ENCODE measurements around the gene BEND3.

The BEND3 gene

DNA sequence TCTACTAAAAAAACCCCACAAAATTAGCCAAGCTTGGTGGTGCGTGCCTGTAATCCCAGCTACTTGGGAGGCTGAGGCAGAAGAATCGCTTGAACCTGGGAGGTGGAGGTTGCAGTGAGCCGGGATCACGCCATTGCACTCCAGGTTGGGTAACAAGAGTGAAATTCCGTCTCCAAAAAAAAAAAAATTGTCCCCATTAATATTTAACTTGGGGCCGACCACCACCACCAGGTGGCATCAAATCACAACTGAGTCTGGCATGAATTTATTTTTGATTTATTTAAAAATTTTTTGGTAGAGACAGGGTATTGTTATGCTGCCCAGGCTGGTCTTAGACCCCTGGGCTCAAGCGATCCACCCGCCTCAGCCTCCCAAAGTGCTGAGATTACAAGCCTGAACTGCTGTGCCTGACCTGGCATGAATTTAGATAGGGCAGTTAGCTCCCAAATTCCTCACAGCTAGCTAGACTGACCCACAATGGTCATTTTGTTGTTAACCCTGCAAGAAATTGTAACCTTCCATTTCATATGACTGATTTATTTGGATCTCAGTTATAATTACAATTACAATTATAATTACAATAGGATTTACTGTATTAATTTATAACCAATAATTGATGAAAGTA, 17.1 kb upstream of the BEND3 start:
- H2BK120ac ChIP-seq (ENCODE audit: low read depth, low read length): no peak overlapping the region
- H4K8ac ChIP-seq (ENCODE audit: low read depth, low read length): no peak overlapping the region
- no peak overlapping the region for H3K27ac ChIP-seq (replicated peaks; ENCODE audit: low read length)
- no peak overlapping the region for H2BK12ac ChIP-seq (ENCODE audit: low read length)
- peak overlapping the region; percentile 63 for H2AFZ ChIP-seq (ENCODE audit: low read length)
- H3K18ac ChIP-seq (ENCODE audit: low read length): no peak overlapping the region
- no CpG with 5 or more reads among the region's 8 CpGs for WGBS, 2 donors (ENCODE audit: extremely low coverage in 2 of 2, insufficient read length in 2 of 2, insufficient replicate concordance in 1 of 2)
- no peak overlapping the region for H2BK5ac ChIP-seq (ENCODE audit: low read length)
- no peak overlapping the region for H2BK15ac ChIP-seq (ENCODE audit: low read length)
- no peaks in the 10 kb centered on the region for H3K79me1 ChIP-seq (ENCODE audit: low read depth, low read length)
- no peak for DNase-seq (ENCODE audit: low spot score)
- no peaks in the 10 kb centered on the region for H3K9me3 ChIP-seq (replicated peaks in 1 of 2; ENCODE audit: control insufficient read depth in 2 of 2, insufficient read depth in 1 of 2, low read depth in 1 of 2, low read length in 2 of 2)
- H3K4me2 ChIP-seq (ENCODE audit: insufficient read depth, low read length, poor library complexity, severe bottlenecking): no peak overlapping the region
- H3K4me3 ChIP-seq (ENCODE audit: low read length in 2 of 2): no peak overlapping the region
- no peak overlapping the region for H3K14ac ChIP-seq (ENCODE audit: low read length)
- no peak overlapping the region for H3K23ac ChIP-seq (ENCODE audit: low read depth, low read length, poor library complexity)
- no peaks in the 10 kb centered on the region for H3K36me3 ChIP-seq (replicated peaks in 1 of 2; ENCODE audit: control insufficient read depth in 2 of 2, insufficient read depth in 2 of 2, low read length in 2 of 2)
- no peak overlapping the region for H2AK5ac ChIP-seq (ENCODE audit: low read depth, low read length)
- H3K27me3 ChIP-seq (ENCODE audit: control insufficient read depth in 3 of 3, insufficient read depth in 3 of 3, low read depth in 1 of 3, low read length in 3 of 3): no peaks in the 10 kb centered on the region
- H3K4ac ChIP-seq (ENCODE audit: low read length): no peak overlapping the region
- no peak overlapping the region for H3K9ac ChIP-seq (ENCODE audit: low read depth, low read length, poor library complexity)
- no peak overlapping the region for H4K91ac ChIP-seq (ENCODE audit: low read depth, low read length, poor library complexity)
- no peaks in the 10 kb centered on the region for H3K4me1 ChIP-seq (ENCODE audit: control insufficient read depth in 2 of 2, insufficient read depth in 1 of 2, low read depth in 1 of 2, low read length in 2 of 2)

GRCh38 chr6:107129370-107129925, 14.1 kb upstream of the BEND3 start:
- Histone ChIP-seq H3K4me3 (ENCODE audit: low read length in 2 of 2) (no peak overlapping the region), H3K27me3 (ENCODE audit: control insufficient read depth in 3 of 3, insufficient read depth in 3 of 3, low read depth in 1 of 3, low read length in 3 of 3) (no peaks in the 10 kb centered on the region), H3K23ac (ENCODE audit: low read depth, low read length, poor library complexity) (no peak overlapping the region), H3K27ac (replicated peaks; ENCODE audit: low read length) (no peak overlapping the region), H3K9me3 (replicated peaks in 1 of 2; ENCODE audit: control insufficient read depth in 2 of 2, insufficient read depth in 1 of 2, low read depth in 1 of 2, low read length in 2 of 2) (no peaks in the 10 kb centered on the region), H3K9ac (ENCODE audit: low read depth, low read length, poor library complexity) (no peak overlapping the region), H2BK15ac (ENCODE audit: low read length) (no peak overlapping the region), H2BK120ac (ENCODE audit: low read depth, low read length) (no peak overlapping the region), H3K14ac (ENCODE audit: low read length) (no peak overlapping the region), H3K4me1 (ENCODE audit: control insufficient read depth in 2 of 2, insufficient read depth in 1 of 2, low read depth in 1 of 2, low read length in 2 of 2) (peaks cover 0 to 4% of the 10 kb centered on the region in 2 donors), H4K8ac (ENCODE audit: low read depth, low read length) (no peak overlapping the region), H3K18ac (ENCODE audit: low read length) (no peak overlapping the region), H3K79me1 (ENCODE audit: low read depth, low read length) (no peaks in the 10 kb centered on the region), H2BK12ac (ENCODE audit: low read length) (no peak overlapping the region), H2BK5ac (ENCODE audit: low read length) (no peak overlapping the region), H3K36me3 (replicated peaks in 1 of 2; ENCODE audit: control insufficient read depth in 2 of 2, insufficient read depth in 2 of 2, low read length in 2 of 2) (no peaks in the 10 kb centered on the region), H4K91ac (ENCODE audit: low read depth, low read length, poor library complexity) (no peak overlapping the region), H2AFZ (ENCODE audit: low read length) (peak overlapping the region; percentile 53), H3K4ac (ENCODE audit: low read length) (no peak overlapping the region), H2AK5ac (ENCODE audit: low read depth, low read length) (no peak overlapping the region), H3K4me2 (ENCODE audit: insufficient read depth, low read length, poor library complexity, severe bottlenecking) (no peak overlapping the region)
- WGBS, 2 donors (ENCODE audit: extremely low coverage in 2 of 2, insufficient read length in 2 of 2, insufficient replicate concordance in 1 of 2): no CpG with 5 or more reads among the region's 9 CpGs
- DNase-seq (ENCODE audit: low spot score): no peak

GRCh38 chr6:107128577-107128976, 13.3 kb upstream of the BEND3 start:
- no peak overlapping the region for H2BK15ac ChIP-seq (ENCODE audit: low read length)
- no peak overlapping the region for H2AK5ac ChIP-seq (ENCODE audit: low read depth, low read length)
- no CpG with 5 or more reads among the region's 2 CpGs for WGBS, 2 donors (ENCODE audit: extremely low coverage in 2 of 2, insufficient read length in 2 of 2, insufficient replicate concordance in 1 of 2)
- no peak overlapping the region for H2BK120ac ChIP-seq (ENCODE audit: low read depth, low read length)
- H3K4me2 ChIP-seq (ENCODE audit: insufficient read depth, low read length, poor library complexity, severe bottlenecking): no peak overlapping the region
- H3K4ac ChIP-seq (ENCODE audit: low read length): no peak overlapping the region
- H3K18ac ChIP-seq (ENCODE audit: low read length): no peak overlapping the region
- no peaks in the 10 kb centered on the region for H3K36me3 ChIP-seq (replicated peaks in 1 of 2; ENCODE audit: control insufficient read depth in 2 of 2, insufficient read depth in 2 of 2, low read length in 2 of 2)
- H3K4me1 ChIP-seq (ENCODE audit: control insufficient read depth in 2 of 2, insufficient read depth in 1 of 2, low read depth in 1 of 2, low read length in 2 of 2): peaks cover 0 to 4% of the 10 kb centered on the region in 2 donors
- H2BK5ac ChIP-seq (ENCODE audit: low read length): no peak overlapping the region
- no peak overlapping the region for H2BK12ac ChIP-seq (ENCODE audit: low read length)
- no peak overlapping the region for H4K91ac ChIP-seq (ENCODE audit: low read depth, low read length, poor library complexity)
- H3K4me3 ChIP-seq (ENCODE audit: low read length in 2 of 2): no peak overlapping the region
- H2AFZ ChIP-seq (ENCODE audit: low read length): no peak overlapping the region
- no peaks in the 10 kb centered on the region for H3K9me3 ChIP-seq (replicated peaks in 1 of 2; ENCODE audit: control insufficient read depth in 2 of 2, insufficient read depth in 1 of 2, low read depth in 1 of 2, low read length in 2 of 2)
- no peak overlapping the region for H3K23ac ChIP-seq (ENCODE audit: low read depth, low read length, poor library complexity)
- H3K27ac ChIP-seq (replicated peaks; ENCODE audit: low read length): no peak overlapping the region
- DNase-seq (ENCODE audit: low spot score): no peak
- H3K27me3 ChIP-seq (ENCODE audit: control insufficient read depth in 3 of 3, insufficient read depth in 3 of 3, low read depth in 1 of 3, low read length in 3 of 3): no peaks in the 10 kb centered on the region
- no peak overlapping the region for H4K8ac ChIP-seq (ENCODE audit: low read depth, low read length)
- H3K79me1 ChIP-seq (ENCODE audit: low read depth, low read length): no peaks in the 10 kb centered on the region
- H3K9ac ChIP-seq (ENCODE audit: low read depth, low read length, poor library complexity): no peak overlapping the region
- H3K14ac ChIP-seq (ENCODE audit: low read length): no peak overlapping the region

- no peak overlapping the region for H2AFZ ChIP-seq (ENCODE audit: low read length)
- no peak overlapping the region for H2BK5ac ChIP-seq (ENCODE audit: low read length)
- no peak overlapping the region for H2AK5ac ChIP-seq (ENCODE audit: low read depth, low read length)
- no peak overlapping the region for H4K91ac ChIP-seq (ENCODE audit: low read depth, low read length, poor library complexity)
- H2BK120ac ChIP-seq (ENCODE audit: low read depth, low read length): no peak overlapping the region
- no peak overlapping the region for H3K4me3 ChIP-seq (ENCODE audit: low read length in 2 of 2)
- H3K4me1 ChIP-seq (ENCODE audit: control insufficient read depth in 2 of 2, insufficient read depth in 1 of 2, low read depth in 1 of 2, low read length in 2 of 2): peaks cover 0 to 4% of the 10 kb centered on the region in 2 donors
- H2BK15ac ChIP-seq (ENCODE audit: low read length): no peak overlapping the region
- no peaks in the 10 kb centered on the region for H3K9me3 ChIP-seq (replicated peaks in 1 of 2; ENCODE audit: control insufficient read depth in 2 of 2, insufficient read depth in 1 of 2, low read depth in 1 of 2, low read length in 2 of 2)
- no peak for DNase-seq (ENCODE audit: low spot score)
- H3K14ac ChIP-seq (ENCODE audit: low read length): no peak overlapping the region
- H3K4me2 ChIP-seq (ENCODE audit: insufficient read depth, low read length, poor library complexity, severe bottlenecking): no peak overlapping the region
- no peak overlapping the region for H3K9ac ChIP-seq (ENCODE audit: low read depth, low read length, poor library complexity)
- H4K8ac ChIP-seq (ENCODE audit: low read depth, low read length): no peak overlapping the region
- no peak overlapping the region for H3K4ac ChIP-seq (ENCODE audit: low read length)
- no peak overlapping the region for H3K27ac ChIP-seq (replicated peaks; ENCODE audit: low read length)
- H3K23ac ChIP-seq (ENCODE audit: low read depth, low read length, poor library complexity): no peak overlapping the region
- H3K27me3 ChIP-seq (ENCODE audit: control insufficient read depth in 3 of 3, insufficient read depth in 3 of 3, low read depth in 1 of 3, low read length in 3 of 3): no peaks in the 10 kb centered on the region
- no peaks in the 10 kb centered on the region for H3K36me3 ChIP-seq (replicated peaks in 1 of 2; ENCODE audit: control insufficient read depth in 2 of 2, insufficient read depth in 2 of 2, low read length in 2 of 2)
- H3K79me1 ChIP-seq (ENCODE audit: low read depth, low read length): no peaks in the 10 kb centered on the region
- no peak overlapping the region for H2BK12ac ChIP-seq (ENCODE audit: low read length)
- WGBS, 2 donors (ENCODE audit: extremely low coverage in 2 of 2, insufficient read length in 2 of 2, insufficient replicate concordance in 1 of 2): no CpG with 5 or more reads among the region's 1 CpG
- no peak overlapping the region for H3K18ac ChIP-seq (ENCODE audit: low read length)
Measured at GRCh38 chr6:107128175-107128574, 12.9 kb upstream of the BEND3 start.
